ENCODE results near the gene FHL2.

GRCh38 chr2:105371156-105371555 is 27.7 kb downstream of the FHL2 start:
- no peak for TF ChIP-seq POLR2A (IDR thresholded peaks at IDR 0.05; ENCODE audit: low read depth, low read length)
- TF ChIP-seq, protein P1, sequence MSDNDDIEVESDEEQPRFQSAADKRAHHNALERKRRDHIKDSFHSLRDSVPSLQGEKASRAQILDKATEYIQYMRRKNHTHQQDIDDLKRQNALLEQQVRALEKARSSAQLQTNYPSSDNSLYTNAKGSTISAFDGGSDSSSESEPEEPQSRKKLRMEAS (IDR thresholded peaks at IDR 0.05; ENCODE audit: insufficient read depth, insufficient read length), result no peak
- no peak for TF ChIP-seq CTCF (IDR thresholded peaks at IDR 0.05; ENCODE audit: extremely low read depth in 1 of 2, insufficient read depth in 1 of 2, low read depth in 1 of 2, low read length in 2 of 2)
- no peak for TF ChIP-seq EZH2 (IDR thresholded peaks at IDR 0.05; ENCODE audit: borderline replicate concordance, low read depth, low read length, severe bottlenecking)
- no peak for TF ChIP-seq POLR2AphosphoS5 (IDR thresholded peaks at IDR 0.05; ENCODE audit: insufficient read depth, low read depth, low read length)

All from endothelial cell of umbilical vein (primary cell).